Neuronal stem cell (in vitro differentiated cells): ENCODE results near the gene CAPNS2.

Experiments used
- DNase-seq: peaks from one replicate; pipeline ENCODE4 v3.0.0-alpha.2; 2013; ENCODE audit warnings: low spot score
- H2AFZ ChIP-seq: one replicate; pipeline ENCODE4 v1.6.1; 2013; ENCODE audit warnings: mild to moderate bottlenecking, low read length, inconsistent platforms
- H2AK5ac ChIP-seq: 2 replicates; pipeline ENCODE4 v1.6.1; 2013; ENCODE audit warnings: low read depth, mild to moderate bottlenecking, inconsistent platforms, low read length, moderate library complexity, mixed read lengths
- H2BK120ac ChIP-seq: 2 replicates; pipeline ENCODE4 v1.6.1; 2013; ENCODE audit warnings: low read depth, mild to moderate bottlenecking, inconsistent platforms, low read length, moderate library complexity, mixed read lengths
- H2BK12ac ChIP-seq: one replicate; pipeline ENCODE4 v1.6.1; 2013; ENCODE audit warnings: low read length, inconsistent platforms
- H2BK15ac ChIP-seq: 2 replicates; pipeline ENCODE4 v1.6.1; 2013; ENCODE audit warnings: mild to moderate bottlenecking, low read length, inconsistent platforms, mixed read lengths
- H2BK5ac ChIP-seq: one replicate; pipeline ENCODE4 v1.6.1; 2013; ENCODE audit warnings: inconsistent platforms, mild to moderate bottlenecking, low read length, moderate library complexity
- H3K14ac ChIP-seq: one replicate; pipeline ENCODE4 v1.6.1; 2013; ENCODE audit warnings: low read length, inconsistent platforms
- H3K18ac ChIP-seq: 2 replicates; pipeline ENCODE4 v1.6.1; 2013; ENCODE audit warnings: low read length, inconsistent platforms
- H3K23ac ChIP-seq: 2 replicates; pipeline ENCODE4 v1.6.1; 2013; ENCODE audit warnings: low read depth, mild to moderate bottlenecking, mixed read lengths, low read length, inconsistent platforms; ENCODE audit not compliant: poor library complexity
- H3K27ac ChIP-seq: replicated peaks from 3 replicates; pipeline ENCODE4 v1.5.1; 2013; ENCODE audit warnings: low read length, inconsistent platforms
- H3K27me3 ChIP-seq, 3 experiments: 2 replicates each; pipeline ENCODE4 v1.6.1; 2013; ENCODE audit warnings: low read length in 3 of 3, mild to moderate bottlenecking in 2 of 3, inconsistent platforms in 1 of 3, low read depth in 1 of 3, mixed read lengths in 1 of 3, moderate library complexity in 1 of 3; ENCODE audit not compliant: control insufficient read depth in 3 of 3, insufficient read depth in 3 of 3
- H3K36me3 ChIP-seq, 2 donors: replicated peaks in 1 of 2; 2 replicates each; pipeline ENCODE4 v1.6.1; 2013; ENCODE audit warnings: low read length in 2 of 2; ENCODE audit not compliant: control insufficient read depth in 2 of 2, insufficient read depth in 2 of 2
- H3K4ac ChIP-seq: 2 replicates; pipeline ENCODE4 v1.6.1; 2013; ENCODE audit warnings: inconsistent platforms, mild to moderate bottlenecking, low read length, moderate library complexity
- H3K4me1 ChIP-seq, 2 donors: 1 replicate in 1 of 2; 2 replicates in 1 of 2; pipeline ENCODE4 v1.6.1; 2013; ENCODE audit warnings: low read length in 2 of 2, low read depth in 1 of 2; ENCODE audit not compliant: control insufficient read depth in 2 of 2, insufficient read depth in 1 of 2
- H3K4me2 ChIP-seq: one replicate; pipeline ENCODE4 v1.6.1; 2013; ENCODE audit warnings: mild to moderate bottlenecking, low read length, inconsistent platforms; ENCODE audit not compliant: insufficient read depth, poor library complexity, severe bottlenecking
- H3K4me3 ChIP-seq, 2 donors: 2 replicates each; pipeline ENCODE4 v1.5.1; 2013; ENCODE audit warnings: low read length in 2 of 2, mild to moderate bottlenecking in 2 of 2, inconsistent platforms in 1 of 2, moderate library complexity in 1 of 2
- H3K79me1 ChIP-seq: one replicate; pipeline ENCODE4 v1.6.1; 2013; ENCODE audit warnings: low read depth, mild to moderate bottlenecking, inconsistent platforms, low read length, moderate library complexity
- H3K9ac ChIP-seq: one replicate; pipeline ENCODE4 v1.6.1; 2013; ENCODE audit warnings: mild to moderate bottlenecking, low read depth, low read length, inconsistent platforms; ENCODE audit not compliant: poor library complexity
- H3K9me3 ChIP-seq, 2 donors: replicated peaks in 1 of 2; 2 replicates each; pipeline versions ENCODE3 to v1.6.1; 2013; ENCODE audit warnings: low read length in 2 of 2, mild to moderate bottlenecking in 2 of 2, inconsistent platforms in 1 of 2, low read depth in 1 of 2, mixed read lengths in 1 of 2, moderate library complexity in 1 of 2; ENCODE audit not compliant: control insufficient read depth in 2 of 2, insufficient read depth in 1 of 2
- H4K8ac ChIP-seq: one replicate; pipeline ENCODE4 v1.6.1; 2013; ENCODE audit warnings: low read depth, mild to moderate bottlenecking, inconsistent platforms, low read length, moderate library complexity
- H4K91ac ChIP-seq: one replicate; pipeline ENCODE4 v1.6.1; 2013; ENCODE audit warnings: low read length, low read depth, mild to moderate bottlenecking, inconsistent platforms; ENCODE audit not compliant: poor library complexity
- WGBS, 2 donors: extraction: QIAGEN DNeasy Blood & Tissue Kit; methylation state at CpG; one replicate each; pipeline ENCODE4 v1.1.7; 2013; ENCODE audit warnings: missing lambda C conversion rate in 2 of 2, mixed read lengths in 1 of 2; ENCODE audit not compliant: insufficient read length in 2 of 2, insufficient replicate concordance in 1 of 2; ENCODE audit errors: extremely low coverage in 2 of 2; 5-methylcytosine and 5-hydroxymethylcytosine counted together

Gene CAPNS2

DNA sequence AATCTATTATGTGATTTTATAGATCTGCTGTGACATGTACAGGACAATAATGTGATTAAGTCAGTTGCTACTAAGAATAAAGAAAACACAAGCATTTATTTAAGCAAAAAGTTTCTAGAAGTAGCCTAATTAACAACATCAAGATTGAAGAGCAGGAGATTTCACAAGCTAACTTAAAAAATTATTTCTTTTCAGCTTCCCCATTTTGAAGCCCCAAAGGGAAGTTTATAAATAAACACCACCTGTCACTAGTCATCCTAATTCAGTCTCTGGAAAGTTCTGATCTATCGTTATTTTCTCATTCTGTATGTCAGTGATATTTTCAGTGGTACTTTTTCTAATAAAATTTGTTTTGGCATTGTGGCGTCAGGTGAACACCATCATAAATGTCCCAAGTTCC, 8.3 kb downstream of the CAPNS2 start:
- Histone ChIP-seq H2BK15ac (no peak overlapping the region), H3K18ac (no peak overlapping the region), H3K9ac (no peak overlapping the region), H3K4me2 (no peak overlapping the region), H3K27ac (no peak overlapping the region), H3K4ac (no peak overlapping the region), H3K79me1 (no peaks in the 10 kb centered on the region), H3K36me3 (peaks cover 0 to 2% of the 10 kb centered on the region in 2 donors), H2BK12ac (no peak overlapping the region), H3K4me1 (peaks cover 0 to 5% of the 10 kb centered on the region in 2 donors), H3K27me3 (no peaks in the 10 kb centered on the region), H3K14ac (no peak overlapping the region), H2AFZ (no peak overlapping the region), H3K4me3 (no peak overlapping the region), H3K23ac (no peak overlapping the region), H2BK120ac (no peak overlapping the region), H3K9me3 (no peaks in the 10 kb centered on the region), H4K91ac (no peak overlapping the region), H2BK5ac (no peak overlapping the region), H2AK5ac (no peak overlapping the region), H4K8ac (no peak overlapping the region)
- DNase-seq: no peak
- no CpG with 5 or more reads among the region's 2 CpGs for WGBS, 2 donors

DNA sequence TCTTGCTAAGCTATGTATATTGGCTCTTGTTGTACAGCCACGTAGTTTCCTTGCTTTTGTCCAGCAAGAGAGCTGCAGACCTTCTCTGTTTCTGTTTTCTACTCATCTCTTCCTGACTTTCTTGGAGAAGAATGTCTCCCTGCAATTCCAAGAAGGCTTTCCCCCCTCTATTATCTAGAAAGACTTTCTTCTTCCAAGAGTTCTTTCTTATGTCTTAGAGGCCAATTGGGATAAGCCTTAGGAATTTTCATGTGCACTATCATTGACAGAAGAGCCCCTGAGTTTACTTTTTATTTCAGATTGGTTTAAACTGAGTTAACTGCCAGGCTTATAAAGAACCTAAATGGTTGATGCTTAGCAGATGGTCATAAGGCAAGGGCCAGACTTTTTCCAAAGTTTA, 9.0 kb downstream of the CAPNS2 start:
- H2BK5ac ChIP-seq: no peak overlapping the region
- no peak overlapping the region for H3K4me2 ChIP-seq
- no peak overlapping the region for H3K27ac ChIP-seq
- no peaks in the 10 kb centered on the region for H3K9me3 ChIP-seq
- no peak overlapping the region for H3K23ac ChIP-seq
- no peak overlapping the region for H3K4ac ChIP-seq
- no peak overlapping the region for H3K18ac ChIP-seq
- H3K27me3 ChIP-seq: no peaks in the 10 kb centered on the region
- WGBS, 2 donors: no CpG with 5 or more reads among the region's 1 CpG
- no peak overlapping the region for H3K9ac ChIP-seq
- H2AK5ac ChIP-seq: no peak overlapping the region
- DNase-seq: no peak
- no peak overlapping the region for H2BK120ac ChIP-seq
- no peak overlapping the region for H2BK15ac ChIP-seq
- no peak overlapping the region for H3K14ac ChIP-seq
- no peak overlapping the region for H3K4me3 ChIP-seq
- H3K79me1 ChIP-seq: no peaks in the 10 kb centered on the region
- no peak overlapping the region for H2BK12ac ChIP-seq
- no peak overlapping the region for H4K91ac ChIP-seq
- H2AFZ ChIP-seq: no peak overlapping the region
- peaks cover 0 to 5% of the 10 kb centered on the region in 2 donors for H3K4me1 ChIP-seq
- peaks cover 0 to 2% of the 10 kb centered on the region in 2 donors for H3K36me3 ChIP-seq
- no peak overlapping the region for H4K8ac ChIP-seq

DNA sequence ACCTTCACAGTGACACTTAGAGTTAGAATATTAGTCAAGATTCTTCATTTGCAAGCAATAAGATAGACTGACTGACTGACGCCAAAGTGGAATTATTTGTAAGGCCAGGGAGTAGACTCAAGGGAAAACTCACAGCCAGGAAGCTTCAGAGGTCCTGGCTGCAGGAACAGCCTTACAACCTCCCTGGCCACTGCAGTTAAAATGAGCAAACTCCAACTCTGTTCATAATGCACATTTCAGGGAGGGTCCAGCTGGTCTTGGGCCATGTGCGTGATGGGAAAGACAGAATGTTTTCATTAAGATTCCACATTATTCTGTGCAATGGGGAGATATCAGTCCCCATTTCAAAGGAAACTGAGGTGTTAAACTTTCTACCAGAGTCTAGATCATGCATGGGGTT, 9.9 kb downstream of the CAPNS2 start:
- Histone ChIP-seq H4K8ac (no peak overlapping the region), H3K9ac (no peak overlapping the region), H3K27ac (no peak overlapping the region), H3K14ac (no peak overlapping the region), H2BK120ac (no peak overlapping the region), H3K4me3 (no peak overlapping the region), H3K4me1 (no peaks in the 10 kb centered on the region), H2BK15ac (no peak overlapping the region), H3K79me1 (no peaks in the 10 kb centered on the region), H2BK5ac (no peak overlapping the region), H2AK5ac (no peak overlapping the region), H3K36me3 (peaks cover 0 to 2% of the 10 kb centered on the region in 2 donors), H2BK12ac (no peak overlapping the region), H3K4me2 (no peak overlapping the region), H3K18ac (no peak overlapping the region), H3K9me3 (no peaks in the 10 kb centered on the region), H3K27me3 (no peaks in the 10 kb centered on the region), H4K91ac (no peak overlapping the region), H2AFZ (no peak overlapping the region), H3K23ac (no peak overlapping the region), H3K4ac (no peak overlapping the region)
- no CpG with 5 or more reads among the region's 2 CpGs for WGBS, 2 donors
- DNase-seq: no peak

DNA sequence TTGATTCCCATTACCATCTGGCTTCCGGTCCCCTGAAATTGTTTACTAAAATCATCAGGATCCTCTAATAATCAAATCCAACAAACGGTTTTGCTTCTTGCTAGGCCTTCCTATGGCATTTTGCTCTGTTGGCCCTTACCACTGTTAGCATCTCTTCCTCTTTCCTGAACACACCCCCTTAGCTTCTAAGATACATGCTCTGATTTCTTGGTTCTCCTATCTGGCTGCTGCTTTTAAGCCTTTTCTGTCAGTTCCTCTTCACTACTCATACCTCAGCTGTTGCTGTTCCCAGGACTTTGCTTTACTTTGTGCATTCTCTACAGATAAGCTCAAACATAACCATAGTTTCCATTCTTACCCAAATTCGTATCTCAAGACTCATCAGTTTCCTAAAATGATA, 11.4 kb downstream of the CAPNS2 start:
- Histone ChIP-seq H2BK120ac (no peak overlapping the region), H3K4me2 (no peak overlapping the region), H3K27ac (no peak overlapping the region), H3K4me3 (no peak overlapping the region), H3K9ac (no peak overlapping the region), H2AFZ (no peak overlapping the region), H2BK12ac (no peak overlapping the region), H3K18ac (no peak overlapping the region), H3K14ac (no peak overlapping the region), H3K4me1 (no peaks in the 10 kb centered on the region), H3K9me3 (no peaks in the 10 kb centered on the region), H3K23ac (no peak overlapping the region), H2BK5ac (no peak overlapping the region), H2BK15ac (no peak overlapping the region), H3K36me3 (peaks cover 0 to 2% of the 10 kb centered on the region in 2 donors), H3K27me3 (no peaks in the 10 kb centered on the region), H2AK5ac (no peak overlapping the region), H3K4ac (no peak overlapping the region), H4K91ac (no peak overlapping the region), H4K8ac (no peak overlapping the region), H3K79me1 (no peaks in the 10 kb centered on the region)
- DNase-seq: no peak
- WGBS, 2 donors: no CpG with 5 or more reads among the region's 3 CpGs
